ENCODE data around the gene CABLES2.

- TF ChIP-seq CTCF (conservative IDR thresholded peaks at IDR 0.05; ENCODE audit: low read depth, low read length) (no peak), EZH2 (IDR thresholded peaks at IDR 0.05; ENCODE audit: low read length, unreplicated experiment) (no peak), EZH2phosphoT487 (IDR thresholded peaks at IDR 0.05; ENCODE audit: borderline replicate concordance, low read length) (no peak)
Measured at GRCh38 chr20:62401331-62401779, 5.7 kb downstream of the CABLES2 start.

Measured in PC-3 (cell line).